GM19035 (cell line): ENCODE results near the gene BTBD16.

ENCODE experiments used
- ATAC-seq: cut with Tn5 transposase; IDR thresholded peaks from one replicate; pipeline ENCODE4 v1.9.1; 2021; ENCODE audit not compliant: unreplicated experiment

The BTBD16 gene

GRCh38 chr10:122292376-122292775 is 21.3 kb downstream of the BTBD16 start:
- ATAC-seq = no peak

GRCh38 chr10:122293156-122293960 is 22.3 kb downstream of the BTBD16 start:
- ATAC-seq = no peak

GRCh38 chr10:122293961-122294380 is 22.9 kb downstream of the BTBD16 start:
- no peak for ATAC-seq

- ATAC-seq = no peak
These were observed 23.7 kb downstream of the BTBD16 start for GRCh38 chr10:122294511-122295450.

GRCh38 chr10:122295451-122295809 is 24.3 kb downstream of the BTBD16 start:
- no peak for ATAC-seq

DNA sequence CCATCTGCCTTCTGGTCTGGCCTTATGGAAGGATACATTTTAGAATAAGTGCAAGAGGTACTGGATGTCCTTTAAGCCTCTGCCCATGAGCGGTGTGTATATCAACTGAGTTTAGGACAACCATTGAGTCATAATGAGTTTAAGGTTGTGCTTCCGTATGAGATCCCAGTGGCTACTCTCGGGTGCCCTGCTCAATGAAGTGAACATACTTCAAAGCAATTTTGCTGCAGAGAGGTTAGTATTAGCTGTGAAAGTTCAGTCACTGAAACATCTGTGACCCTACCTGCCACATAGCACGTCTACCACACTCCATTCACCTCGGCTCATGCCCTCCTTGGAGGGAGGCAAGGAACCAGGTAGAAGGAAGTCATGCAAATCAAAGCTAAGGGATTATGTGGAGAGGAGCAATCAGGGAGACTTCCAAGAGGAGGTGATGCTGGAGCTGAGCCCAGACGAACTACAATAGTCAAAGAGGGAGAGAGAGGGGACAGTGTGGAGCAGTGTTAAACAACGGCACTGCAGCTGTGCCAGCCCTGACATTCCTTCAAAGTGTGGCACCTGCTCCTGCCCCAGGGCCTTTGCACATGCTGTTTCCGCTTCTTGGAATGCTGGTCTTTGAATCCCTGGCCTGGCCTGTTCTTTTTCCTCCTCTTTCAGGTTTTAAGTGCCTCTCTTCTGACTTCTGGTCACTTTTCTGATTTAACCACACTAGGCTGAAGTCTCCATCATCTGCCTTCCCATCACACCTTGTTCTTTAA is 25.4 kb downstream of the BTBD16 start:
- ATAC-seq = peak; percentile 64

- ATAC-seq = no peak
These were observed 26.5 kb downstream of the BTBD16 start for GRCh38 chr10:122297583-122297982.

DNA sequence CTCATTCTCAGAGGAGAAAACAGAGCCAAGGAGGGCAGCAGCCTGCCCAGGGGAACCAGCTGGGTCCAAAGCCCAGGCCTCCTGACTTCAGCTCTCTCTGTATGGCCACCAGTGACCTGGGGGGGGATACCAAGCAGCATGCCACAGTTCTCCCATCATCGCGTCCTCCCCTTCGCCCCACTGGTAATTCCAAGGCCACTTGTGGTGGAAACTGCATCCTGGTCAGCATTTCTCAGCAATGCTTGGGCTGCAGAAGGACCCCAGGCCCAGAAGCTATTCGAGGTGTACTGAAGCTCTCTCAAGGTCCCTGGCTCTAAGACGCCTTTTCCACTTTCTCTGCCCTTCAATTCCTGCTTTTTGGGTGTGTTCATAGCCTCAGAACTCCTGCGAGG is 27.1 kb downstream of the BTBD16 start:
- ATAC-seq = no peak

GRCh38 chr10:122298598-122299301 is 27.7 kb downstream of the BTBD16 start:
- peak; percentile 67 for ATAC-seq

DNA sequence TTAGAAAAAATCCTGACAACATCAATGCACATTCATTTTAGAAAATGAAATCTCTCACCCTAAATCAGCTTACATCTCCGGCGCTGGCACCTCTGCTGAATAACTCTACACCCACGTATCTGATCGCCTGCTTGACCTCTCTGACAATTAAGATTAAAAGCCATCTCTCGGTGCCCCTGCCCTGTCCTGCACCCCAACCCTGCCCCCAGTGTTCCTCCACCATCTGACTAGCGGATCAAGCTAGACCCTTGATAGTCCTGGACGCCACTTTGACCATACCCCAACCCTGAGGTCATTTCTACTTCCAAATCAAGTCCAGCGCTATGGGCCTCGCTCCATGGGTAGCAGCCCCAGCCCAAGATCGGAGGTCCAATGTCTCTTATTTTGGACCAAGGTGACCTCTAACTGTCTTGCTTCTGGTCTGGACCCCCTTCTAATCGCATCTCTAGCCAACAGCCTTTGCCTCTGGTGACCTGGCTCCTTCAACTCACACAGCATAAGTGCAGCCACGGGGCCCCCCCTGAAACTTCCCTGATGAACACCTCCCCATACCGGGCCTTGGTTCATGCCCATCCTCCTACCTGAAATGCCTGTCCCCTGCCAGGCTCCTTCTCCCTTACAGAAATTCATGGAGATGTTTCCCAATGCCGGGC is 28.5 kb downstream of the BTBD16 start:
- no peak for ATAC-seq

GRCh38 chr10:122301055-122301810 is 30.1 kb downstream of the BTBD16 start:
- no peak for ATAC-seq

GRCh38 chr10:122301811-122302115 is 30.7 kb downstream of the BTBD16 start:
- no peak for ATAC-seq

DNA sequence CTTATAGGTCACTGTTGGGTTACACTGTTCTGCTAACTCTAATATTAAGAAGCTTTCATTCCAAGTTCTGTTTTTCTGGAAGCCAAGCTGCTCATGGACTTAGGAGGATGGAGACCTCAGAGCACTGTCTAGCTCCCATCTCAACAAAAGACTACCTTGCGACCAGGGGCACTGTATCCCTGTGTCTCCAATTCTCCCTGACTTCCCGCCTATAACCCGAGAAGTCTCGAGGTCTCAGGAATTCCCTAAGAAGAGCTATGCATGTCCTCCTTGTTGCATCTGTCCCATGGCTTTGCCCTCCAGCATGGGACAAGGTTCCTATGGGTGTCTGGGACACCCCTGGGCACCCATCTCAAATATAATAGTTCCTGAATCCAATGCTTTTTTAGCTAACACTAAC is 31.2 kb downstream of the BTBD16 start:
- ATAC-seq = no peak

DNA sequence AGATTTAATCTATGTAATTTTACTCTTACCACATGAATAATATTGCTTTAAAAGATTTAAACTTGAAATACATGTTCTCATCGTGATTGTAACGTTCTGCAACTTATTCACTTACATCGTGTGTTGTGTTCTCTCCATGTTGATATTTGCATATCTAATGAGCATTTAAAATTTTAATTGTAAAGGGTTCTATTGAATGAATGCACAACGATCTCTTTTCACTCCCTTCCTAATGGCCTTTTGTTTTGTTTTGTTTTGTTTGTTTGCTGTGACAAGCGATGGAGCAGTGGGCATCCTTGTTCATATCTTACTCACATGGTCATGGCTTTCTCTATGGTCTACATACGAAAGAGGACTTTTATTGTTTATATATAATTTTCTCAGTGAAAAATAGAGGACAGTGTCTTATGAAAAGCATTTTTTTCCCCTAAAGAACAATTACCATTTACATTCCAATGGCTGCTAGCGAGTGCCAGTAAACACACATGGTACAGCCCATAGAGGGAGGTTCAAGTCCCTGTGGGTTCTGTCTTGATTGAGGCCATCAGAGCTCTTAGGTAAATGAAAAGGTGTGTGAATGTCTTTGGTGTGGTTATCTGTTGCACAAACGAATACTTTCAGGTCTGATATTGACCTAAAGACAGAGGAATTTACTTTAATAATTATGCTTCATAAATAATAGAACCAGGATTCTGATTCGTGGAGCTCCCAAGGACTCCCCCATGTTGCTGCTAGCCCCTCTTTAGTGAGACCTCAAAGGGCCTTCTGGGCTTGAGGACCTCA is 32.4 kb downstream of the BTBD16 start:
- ATAC-seq = no peak

DNA sequence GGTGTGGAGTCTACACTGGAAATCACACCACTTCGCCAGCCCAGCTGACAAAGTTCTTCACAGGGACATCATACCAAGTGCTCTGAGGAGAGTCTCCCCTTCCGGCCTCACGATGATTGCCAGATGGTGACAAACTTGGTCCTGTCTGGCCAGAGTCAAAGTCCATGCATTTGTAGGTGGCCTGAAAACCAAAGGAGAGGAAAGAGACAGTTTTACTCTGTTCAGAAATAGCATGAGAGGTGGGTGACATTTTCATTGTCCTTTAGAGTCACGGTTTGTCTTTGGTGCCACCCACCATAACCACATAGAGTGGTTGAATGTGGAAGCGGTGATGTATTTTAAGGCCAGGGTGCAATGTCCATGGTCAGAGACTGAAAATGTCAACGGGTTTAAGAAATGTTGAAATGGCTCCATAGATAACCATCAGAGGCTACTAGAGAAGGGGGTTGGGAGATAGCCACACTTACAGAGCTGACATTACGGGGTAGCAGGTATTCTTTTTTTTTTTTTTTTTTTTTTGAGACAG is 33.0 kb downstream of the BTBD16 start:
- ATAC-seq = no peak

GRCh38 chr10:122306282-122306681 is 35.2 kb downstream of the BTBD16 start:
- no peak for ATAC-seq

DNA sequence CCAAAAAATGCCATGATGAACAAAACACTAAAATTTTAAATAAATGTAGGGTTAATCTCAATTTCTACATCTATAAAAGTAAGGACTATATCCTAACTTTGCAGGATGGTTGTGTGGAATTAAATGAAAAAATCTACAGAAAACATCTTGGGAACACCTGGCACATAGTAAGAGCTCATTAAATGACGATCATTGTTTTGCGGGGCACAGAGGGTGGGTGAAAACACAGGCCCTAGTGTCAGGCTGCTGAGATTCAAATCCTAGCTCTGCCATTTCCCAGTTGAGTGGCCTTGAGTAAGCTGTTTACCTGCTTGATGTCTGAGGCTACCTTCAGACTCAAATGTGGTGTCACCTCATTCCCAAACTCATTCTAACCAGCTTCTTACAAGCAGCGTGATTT is 35.6 kb downstream of the BTBD16 start:
- ATAC-seq = no peak

DNA sequence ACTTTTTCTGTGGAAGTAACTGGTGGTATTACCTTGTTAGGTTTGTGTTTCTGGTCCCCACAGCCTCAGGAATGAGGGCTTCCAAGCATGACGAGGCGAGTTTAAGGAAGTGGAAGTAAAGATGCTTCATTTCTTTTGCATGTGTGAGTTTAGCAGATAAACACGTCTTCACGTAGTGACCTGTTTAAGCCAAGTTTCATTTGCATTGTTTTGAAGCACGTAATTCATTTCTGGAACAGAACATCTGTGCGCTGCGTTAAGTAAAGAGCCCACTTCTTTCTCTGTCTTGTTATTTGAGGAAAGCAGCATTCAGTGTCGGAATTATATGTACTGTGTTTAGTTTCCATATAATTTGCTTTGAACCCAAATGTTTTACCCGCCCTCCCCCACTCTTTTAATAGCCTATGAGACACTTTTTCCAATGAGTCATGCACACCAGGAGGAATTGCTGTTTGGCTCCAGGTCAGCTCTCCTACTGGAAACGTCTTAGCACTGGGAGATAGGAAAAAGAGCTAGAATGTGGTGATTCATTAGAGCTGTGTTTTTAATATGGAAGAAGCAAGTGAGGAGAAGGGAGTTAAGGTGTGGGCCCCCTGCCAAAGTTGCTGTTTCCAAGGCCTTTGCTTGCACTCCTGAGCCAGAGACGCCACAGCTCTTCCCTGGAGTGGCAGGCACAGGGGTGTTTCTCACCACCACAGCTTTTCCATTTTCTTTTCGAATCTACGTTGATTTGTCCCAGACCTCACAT is 36.7 kb downstream of the BTBD16 start:
- ATAC-seq = no peak
